ENCODE data around the gene SNX24.

DNA sequence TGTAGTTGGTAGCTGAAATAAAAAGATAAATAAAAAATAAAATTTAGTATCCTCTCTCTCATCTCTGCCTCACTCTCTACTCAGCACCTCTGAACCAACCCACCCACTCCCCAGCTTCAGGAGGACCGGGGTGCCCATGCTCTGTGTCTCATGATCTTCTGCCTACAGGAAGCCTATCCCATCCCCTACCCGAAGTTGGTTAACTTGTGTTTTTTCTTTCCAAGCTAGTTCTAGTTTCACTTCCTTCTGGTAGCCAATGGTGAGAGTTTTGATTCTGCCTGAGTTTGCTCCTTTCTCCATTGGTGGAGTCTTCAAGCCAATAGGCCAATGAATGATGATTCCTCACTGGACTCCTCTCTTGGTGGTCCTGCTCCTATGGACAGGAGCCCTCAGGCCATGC lies 32.1 kb downstream of the SNX24 start:
- TF ChIP-seq, protein P1, sequence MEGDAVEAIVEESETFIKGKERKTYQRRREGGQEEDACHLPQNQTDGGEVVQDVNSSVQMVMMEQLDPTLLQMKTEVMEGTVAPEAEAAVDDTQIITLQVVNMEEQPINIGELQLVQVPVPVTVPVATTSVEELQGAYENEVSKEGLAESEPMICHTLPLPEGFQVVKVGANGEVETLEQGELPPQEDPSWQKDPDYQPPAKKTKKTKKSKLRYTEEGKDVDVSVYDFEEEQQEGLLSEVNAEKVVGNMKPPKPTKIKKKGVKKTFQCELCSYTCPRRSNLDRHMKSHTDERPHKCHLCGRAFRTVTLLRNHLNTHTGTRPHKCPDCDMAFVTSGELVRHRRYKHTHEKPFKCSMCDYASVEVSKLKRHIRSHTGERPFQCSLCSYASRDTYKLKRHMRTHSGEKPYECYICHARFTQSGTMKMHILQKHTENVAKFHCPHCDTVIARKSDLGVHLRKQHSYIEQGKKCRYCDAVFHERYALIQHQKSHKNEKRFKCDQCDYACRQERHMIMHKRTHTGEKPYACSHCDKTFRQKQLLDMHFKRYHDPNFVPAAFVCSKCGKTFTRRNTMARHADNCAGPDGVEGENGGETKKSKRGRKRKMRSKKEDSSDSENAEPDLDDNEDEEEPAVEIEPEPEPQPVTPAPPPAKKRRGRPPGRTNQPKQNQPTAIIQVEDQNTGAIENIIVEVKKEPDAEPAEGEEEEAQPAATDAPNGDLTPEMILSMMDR (IDR thresholded peaks at IDR 0.05), result no peak
- no peak for TF ChIP-seq EP300 (IDR thresholded peaks at IDR 0.05)
- TF ChIP-seq POLR2AphosphoS5 (IDR thresholded peaks at IDR 0.05), result no peak
- TF ChIP-seq POLR2A (IDR thresholded peaks at IDR 0.05), result no peak
